Tibial nerve (tissue), 3 donors: Measurements from ENCODE around the gene HLA-F.

Experiments used
- CTCF ChIP-seq, 5 experiments: fragments of 200-600 bp in 3 of 5; fragments of 450-650 bp in 2 of 5; sonication (generic) in 3 of 5; IDR thresholded peaks; one replicate each; pipeline ENCODE4 v1.5.1; 2016 to 2019; ENCODE audit warnings: antibody characterized with exemption in 5 of 5, mild to moderate bottlenecking in 3 of 5, moderate library complexity in 2 of 5
- POLR2A ChIP-seq, 2 donors: fragments of 450-650 bp; IDR thresholded peaks; one replicate each; pipeline ENCODE4 v1.6.1; 2017; ENCODE audit warnings: antibody characterized with exemption in 2 of 2, mild to moderate bottlenecking in 2 of 2, moderate library complexity in 2 of 2

GRCh38 chr6:29739136-29739881 lies 16.1 kb downstream of the HLA-F start:
- TF ChIP-seq CTCF (IDR thresholded peaks at IDR 0.05) (no peak), POLR2A (IDR thresholded peaks at IDR 0.05) (no peak)
